ENCODE results near the gene STAG1.

STAG1 gene

DNA sequence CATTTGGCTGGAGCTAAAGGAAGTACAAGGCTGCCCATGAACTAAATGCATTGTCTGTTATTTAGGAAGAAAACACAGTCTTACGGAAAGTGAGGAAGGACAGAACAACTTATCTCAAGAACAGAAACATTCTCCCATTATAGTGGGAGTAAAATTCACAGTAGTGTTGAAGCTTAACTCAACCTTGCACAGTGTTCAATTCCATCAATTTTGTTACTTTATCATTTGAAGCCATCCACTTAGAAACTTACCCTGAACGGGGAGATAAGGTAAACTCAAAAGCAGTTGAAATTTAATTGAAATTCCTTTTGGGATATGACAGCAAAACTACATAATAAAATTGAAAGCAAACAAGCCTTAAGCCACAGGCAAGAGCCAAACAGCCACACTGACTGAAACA lies 315.1 kb downstream of the STAG1 start:
- no peak overlapping the region for H3K27ac ChIP-seq
- no peak for TF ChIP-seq ZFX (IDR thresholded peaks at IDR 0.05; ENCODE audit: borderline replicate concordance)
- TF ChIP-seq, protein P1, sequence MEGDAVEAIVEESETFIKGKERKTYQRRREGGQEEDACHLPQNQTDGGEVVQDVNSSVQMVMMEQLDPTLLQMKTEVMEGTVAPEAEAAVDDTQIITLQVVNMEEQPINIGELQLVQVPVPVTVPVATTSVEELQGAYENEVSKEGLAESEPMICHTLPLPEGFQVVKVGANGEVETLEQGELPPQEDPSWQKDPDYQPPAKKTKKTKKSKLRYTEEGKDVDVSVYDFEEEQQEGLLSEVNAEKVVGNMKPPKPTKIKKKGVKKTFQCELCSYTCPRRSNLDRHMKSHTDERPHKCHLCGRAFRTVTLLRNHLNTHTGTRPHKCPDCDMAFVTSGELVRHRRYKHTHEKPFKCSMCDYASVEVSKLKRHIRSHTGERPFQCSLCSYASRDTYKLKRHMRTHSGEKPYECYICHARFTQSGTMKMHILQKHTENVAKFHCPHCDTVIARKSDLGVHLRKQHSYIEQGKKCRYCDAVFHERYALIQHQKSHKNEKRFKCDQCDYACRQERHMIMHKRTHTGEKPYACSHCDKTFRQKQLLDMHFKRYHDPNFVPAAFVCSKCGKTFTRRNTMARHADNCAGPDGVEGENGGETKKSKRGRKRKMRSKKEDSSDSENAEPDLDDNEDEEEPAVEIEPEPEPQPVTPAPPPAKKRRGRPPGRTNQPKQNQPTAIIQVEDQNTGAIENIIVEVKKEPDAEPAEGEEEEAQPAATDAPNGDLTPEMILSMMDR (IDR thresholded peaks at IDR 0.05): no peak

DNA sequence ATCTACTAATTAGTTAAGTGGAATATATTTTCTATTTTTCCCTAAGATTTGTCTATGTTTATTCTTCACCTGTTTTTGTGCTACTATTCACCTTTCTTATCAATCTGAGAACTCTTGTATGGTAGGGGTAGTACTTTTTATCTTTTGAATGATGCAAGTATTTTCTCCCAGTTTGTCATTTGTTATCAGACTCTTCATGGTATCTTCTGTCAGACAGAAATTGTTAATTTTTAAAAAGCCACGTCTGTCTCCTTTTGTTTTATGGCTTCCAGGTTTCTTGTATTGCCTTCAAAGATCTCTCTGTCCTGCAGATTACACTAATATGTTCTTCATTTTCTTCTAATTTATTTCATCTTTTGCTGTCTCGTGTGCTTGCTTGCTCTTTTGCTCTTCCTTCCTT lies 317.7 kb downstream of the STAG1 start:
- TF ChIP-seq, protein P1 (IDR thresholded peaks at IDR 0.05): no peak
- TF ChIP-seq ZFX (IDR thresholded peaks at IDR 0.05; ENCODE audit: borderline replicate concordance): no peak

DNA sequence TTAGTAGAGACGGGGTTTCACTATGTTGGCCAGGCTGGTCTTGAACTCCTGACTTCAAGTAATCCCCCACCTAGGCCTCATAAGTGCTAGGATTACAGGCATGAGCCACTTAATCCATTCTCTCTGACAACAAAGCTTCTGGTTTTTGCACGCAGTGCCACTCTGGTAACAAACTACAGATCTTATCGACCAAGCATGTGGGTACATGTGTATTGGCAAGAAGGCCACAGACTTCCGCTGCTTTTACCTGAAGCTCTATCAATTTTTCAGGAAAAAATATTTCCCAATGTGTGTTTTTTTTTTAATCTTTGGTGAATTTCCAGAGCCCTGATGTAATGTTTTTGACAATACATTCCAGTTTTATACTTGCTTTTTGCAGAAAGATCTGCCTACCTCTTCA lies 319.5 kb downstream of the STAG1 start:
- no peak overlapping the region for H3K27ac ChIP-seq
- TF ChIP-seq, protein P1 (IDR thresholded peaks at IDR 0.05): no peak

More for the DNA sequence above, 317.7 kb downstream of the STAG1 start:
- no peak overlapping the region for H3K27ac ChIP-seq

DNA sequence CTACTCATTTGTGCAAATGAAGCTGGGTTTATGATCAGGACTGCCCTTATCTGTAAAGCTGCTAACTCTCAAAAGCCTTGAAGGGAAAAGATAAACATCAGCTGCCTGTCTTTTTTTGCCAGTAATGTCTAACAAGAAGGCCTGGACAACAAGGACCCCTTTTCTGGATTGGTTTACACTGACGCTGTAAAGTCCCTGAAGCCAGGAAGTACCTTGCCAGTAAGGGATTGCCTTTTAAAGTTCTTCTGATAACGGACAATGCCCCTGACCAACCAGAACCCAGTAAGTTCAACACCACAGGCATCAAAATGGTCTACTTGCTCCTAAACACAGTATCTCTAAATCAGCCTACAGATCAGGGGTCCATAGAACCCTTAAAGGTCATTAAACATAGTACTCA lies 324.0 kb downstream of the STAG1 start:
- TF ChIP-seq, protein P1 (IDR thresholded peaks at IDR 0.05): no peak
- no peak for TF ChIP-seq ZFX (IDR thresholded peaks at IDR 0.05; ENCODE audit: borderline replicate concordance)
- H3K27ac ChIP-seq: no peak overlapping the region

DNA sequence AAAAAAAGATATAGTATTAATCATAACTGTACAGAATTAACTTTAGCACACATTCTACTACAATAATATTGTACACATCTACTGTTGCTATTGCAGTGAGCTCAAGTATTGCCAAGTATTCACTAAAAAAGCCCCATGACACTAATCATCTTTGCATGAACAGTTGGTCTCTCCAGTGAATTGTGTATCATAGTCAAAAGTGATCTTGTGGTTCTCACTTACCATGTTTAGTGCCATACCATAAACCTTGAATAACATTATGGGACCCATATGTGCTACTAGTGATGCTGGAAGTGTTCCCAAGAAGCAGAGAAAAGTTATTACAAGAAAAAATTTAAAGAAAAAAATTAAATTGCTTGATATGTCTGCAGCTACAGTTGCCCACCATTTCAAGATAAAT lies 324.9 kb downstream of the STAG1 start:
- H3K27ac ChIP-seq: no peak overlapping the region
- TF ChIP-seq, protein P1 (IDR thresholded peaks at IDR 0.05): no peak
- TF ChIP-seq ZFX (IDR thresholded peaks at IDR 0.05; ENCODE audit: borderline replicate concordance): no peak

DNA sequence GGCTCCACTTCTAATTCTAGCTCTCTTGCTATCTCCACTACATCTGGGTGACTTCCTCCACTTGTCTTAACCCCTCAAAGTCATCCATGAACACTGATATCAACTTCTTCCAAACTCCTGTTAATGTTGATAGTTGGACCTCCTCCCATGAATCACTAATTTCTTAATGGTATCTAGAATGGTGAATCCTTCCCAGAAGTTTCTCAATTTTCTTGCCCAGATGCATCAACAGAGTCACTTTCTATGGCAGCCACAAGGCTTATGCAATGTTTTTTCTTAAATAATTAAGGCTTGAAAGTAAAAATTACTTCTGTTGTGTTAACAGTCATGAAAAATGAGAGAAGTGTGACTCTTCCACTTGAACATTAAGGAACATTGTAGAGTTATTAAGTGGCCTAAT lies 337.7 kb downstream of the STAG1 start:
- H3K27ac ChIP-seq: no peak overlapping the region
- TF ChIP-seq ZFX (IDR thresholded peaks at IDR 0.05; ENCODE audit: borderline replicate concordance): no peak
- TF ChIP-seq, protein P1 (IDR thresholded peaks at IDR 0.05): no peak

DNA sequence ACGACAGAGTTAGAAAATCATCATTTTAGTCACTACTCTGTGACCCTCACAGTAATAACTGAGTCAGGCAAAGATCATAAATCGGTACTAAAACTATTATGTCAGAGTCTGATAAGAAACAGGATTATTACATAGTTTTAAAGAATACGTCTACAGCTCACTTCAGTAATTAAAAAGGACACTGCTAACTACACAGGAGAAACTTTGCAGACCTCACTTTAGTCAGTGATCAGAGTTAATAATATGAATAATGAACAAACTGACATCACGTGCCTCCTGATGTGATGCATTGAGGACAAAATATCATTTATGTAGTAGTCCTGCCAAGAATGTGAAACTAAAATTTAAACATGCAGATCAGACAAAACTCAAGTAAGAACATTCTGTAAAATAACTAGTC lies 339.9 kb downstream of the STAG1 start:
- no peak overlapping the region for H3K27ac ChIP-seq
- TF ChIP-seq, protein P1 (IDR thresholded peaks at IDR 0.05): no peak
- no peak for TF ChIP-seq ZFX (IDR thresholded peaks at IDR 0.05; ENCODE audit: borderline replicate concordance)

All from 22Rv1 (cell line).